ENCODE measurements around the gene PLG.
"Not testable (repeated sequence)": the region's sequence is repeated elsewhere in the genome, so short reads cannot be mapped to it uniquely, and the experiment has no call there.

Gene PLG

GRCh38 chr6:160701918-160702680, at the start of gene PLG:
Gene PLG (plus strand): TSS chr6:160702244. CDS start chr6:160702305, 61 bp downstream.
- DNase-seq (ENCODE audit: low read depth in 2 of 2) = not testable (repeated sequence)

GRCh38 chr6:160659562-160659961, 42.5 kb upstream of the PLG start:
- DNase-seq (ENCODE audit: low read depth in 2 of 2) = no peak

- DNase-seq (ENCODE audit: low read depth in 2 of 2) = no peak
Observed at GRCh38 chr6:160661216-160661615, 40.8 kb upstream of the PLG start.

- no peak for DNase-seq (ENCODE audit: low read depth in 2 of 2)
Observed at GRCh38 chr6:160662429-160662828, 39.6 kb upstream of the PLG start.

GRCh38 chr6:160662842-160663241, 39.2 kb upstream of the PLG start:
- no peak for DNase-seq (ENCODE audit: low read depth in 2 of 2)

- DNase-seq (ENCODE audit: low read depth in 2 of 2) = not testable (repeated sequence)
Observed at GRCh38 chr6:160664198-160664597, 37.8 kb upstream of the PLG start, which contains the start of gene LPA. Gene LPA (minus strand): TSS chr6:160664275. CDS start chr6:160664214, 61 bp downstream.

GRCh38 chr6:160667639-160668481, 34.2 kb upstream of the PLG start:
- no peak for DNase-seq (ENCODE audit: low read depth in 2 of 2)

GRCh38 chr6:160668589-160668988, 33.5 kb upstream of the PLG start:
- no peak for DNase-seq (ENCODE audit: low read depth in 2 of 2)

- DNase-seq (ENCODE audit: low read depth in 2 of 2) = not testable (repeated sequence)
Observed at GRCh38 chr6:160676418-160676817, 25.6 kb upstream of the PLG start.

- DNase-seq (ENCODE audit: low read depth in 2 of 2) = no peak
Observed at GRCh38 chr6:160678230-160678629, 23.8 kb upstream of the PLG start.

- no peak for DNase-seq (ENCODE audit: low read depth in 2 of 2)
Observed at GRCh38 chr6:160678744-160679401, 23.2 kb upstream of the PLG start.

GRCh38 chr6:160679402-160679769, 22.7 kb upstream of the PLG start:
- DNase-seq (ENCODE audit: low read depth in 2 of 2) = no peak

- DNase-seq (ENCODE audit: low read depth in 2 of 2) = not testable (repeated sequence)
Observed at GRCh38 chr6:160685101-160685761, 16.8 kb upstream of the PLG start.

- DNase-seq (ENCODE audit: low read depth in 2 of 2) = no peak
Observed at GRCh38 chr6:160685762-160686450, 16.1 kb upstream of the PLG start.

- no peak for DNase-seq (ENCODE audit: low read depth in 2 of 2)
Observed at GRCh38 chr6:160690458-160690857, 11.6 kb upstream of the PLG start.

- DNase-seq (ENCODE audit: low read depth in 2 of 2) = no peak
Observed at GRCh38 chr6:160691617-160692016, 10.4 kb upstream of the PLG start.

- no peak for DNase-seq (ENCODE audit: low read depth in 2 of 2)
Observed at GRCh38 chr6:160692369-160692959, 9.6 kb upstream of the PLG start.

- DNase-seq (ENCODE audit: low read depth in 2 of 2) = not testable (repeated sequence)
Observed at GRCh38 chr6:160695025-160695424, 7.0 kb upstream of the PLG start.

- not testable (repeated sequence) for DNase-seq (ENCODE audit: low read depth in 2 of 2)
Observed at GRCh38 chr6:160695622-160696021, 6.4 kb upstream of the PLG start.

- DNase-seq (ENCODE audit: low read depth in 2 of 2) = not testable (repeated sequence)
Observed at GRCh38 chr6:160696884-160697283, 5.2 kb upstream of the PLG start.

- no peak for DNase-seq (ENCODE audit: low read depth in 2 of 2)
Observed at GRCh38 chr6:160697826-160698225, 4.2 kb upstream of the PLG start.

Measured in stimulated activated CD8-positive, alpha-beta memory T cell treated with anti-CD3 and anti-CD28 coated beads, Interleukin-2, amount 100 ng/mL, for 1 hour (primary cell).